Measurements from ENCODE around the gene CORO6.

Gene CORO6

DNA sequence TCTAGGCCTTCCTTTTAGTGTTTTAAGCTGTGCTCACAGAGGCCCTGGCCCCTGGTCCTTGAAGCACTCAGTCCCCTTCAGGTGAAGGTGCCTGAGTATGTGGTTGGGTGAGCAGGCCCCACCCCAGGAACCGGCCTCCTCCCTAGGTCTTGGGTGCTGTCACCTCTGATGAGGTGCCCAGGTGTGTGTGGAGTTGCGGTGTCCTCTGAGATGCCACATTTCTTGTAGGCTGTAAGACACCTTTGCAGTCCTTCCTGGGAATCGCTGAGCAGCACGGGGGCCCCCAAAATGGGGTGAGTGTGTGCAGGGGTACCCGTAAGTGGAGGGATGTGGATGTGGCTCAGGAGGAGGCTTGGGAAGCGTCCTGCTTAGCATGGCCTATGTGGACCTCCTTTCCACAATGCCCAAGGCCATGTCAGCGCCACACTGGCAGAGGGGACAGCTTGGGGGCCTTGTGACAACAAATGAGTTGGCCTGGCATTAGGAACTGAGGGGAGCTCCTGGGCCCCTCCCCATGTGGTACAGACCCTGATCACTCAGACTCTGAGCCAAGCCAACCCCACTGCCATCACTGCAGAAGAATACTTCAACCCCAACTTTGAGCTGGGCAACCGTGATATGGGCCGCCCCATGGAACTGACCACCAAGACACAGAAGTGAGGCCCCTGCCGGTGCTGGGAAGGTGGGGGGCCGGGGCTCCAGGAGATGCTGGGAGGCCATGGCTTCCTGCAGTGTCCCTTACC lies 11.2 kb downstream of the CORO6 start:
- Histone ChIP-seq H3K9me3 (ENCODE audit: control insufficient read depth, insufficient read depth, low read length) (no peaks in the 10 kb centered on the region), H3K4me3 (ENCODE audit: low read depth, low read length) (no peak overlapping the region), H3K9ac (ENCODE audit: low read depth, low read length) (no peak overlapping the region), H3K4me1 (ENCODE audit: control insufficient read depth, insufficient read depth, low read length) (peaks cover 4% of the 10 kb centered on the region), H3K36me3 (ENCODE audit: control insufficient read depth, insufficient read depth, low read length) (peaks cover 2% of the 10 kb centered on the region), H3K27me3 (ENCODE audit: control insufficient read depth, insufficient read depth, low read length) (peaks cover 34% of the 10 kb centered on the region)

DNA sequence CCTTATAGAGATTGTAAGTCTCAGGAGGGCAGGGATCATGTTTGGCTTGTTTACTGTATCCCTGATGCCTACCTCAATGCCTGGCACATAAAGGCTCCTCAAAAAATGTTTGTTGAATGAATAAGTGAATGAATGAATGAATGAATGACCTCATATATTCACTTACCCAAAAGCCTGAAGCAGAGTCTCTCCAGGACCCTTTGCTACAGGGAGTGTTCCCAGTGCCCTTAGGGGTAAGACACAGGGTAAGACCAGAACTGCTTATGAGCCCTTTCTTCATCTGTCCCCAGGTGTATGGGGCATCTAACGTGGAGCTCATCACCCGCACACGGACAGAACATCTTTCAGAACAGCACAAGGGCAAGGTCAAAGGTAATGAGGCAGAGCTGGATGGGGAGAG lies 12.3 kb downstream of the CORO6 start:
- H3K4me1 ChIP-seq (ENCODE audit: control insufficient read depth, insufficient read depth, low read length) = peaks cover 4% of the 10 kb centered on the region
- no peak overlapping the region for H3K9ac ChIP-seq (ENCODE audit: low read depth, low read length)
- H3K4me3 ChIP-seq (ENCODE audit: low read depth, low read length) = no peak overlapping the region
- H3K27me3 ChIP-seq (ENCODE audit: control insufficient read depth, insufficient read depth, low read length) = peaks cover 26% of the 10 kb centered on the region
- H3K9me3 ChIP-seq (ENCODE audit: control insufficient read depth, insufficient read depth, low read length) = no peaks in the 10 kb centered on the region
- H3K36me3 ChIP-seq (ENCODE audit: control insufficient read depth, insufficient read depth, low read length) = peaks cover 2% of the 10 kb centered on the region

DNA sequence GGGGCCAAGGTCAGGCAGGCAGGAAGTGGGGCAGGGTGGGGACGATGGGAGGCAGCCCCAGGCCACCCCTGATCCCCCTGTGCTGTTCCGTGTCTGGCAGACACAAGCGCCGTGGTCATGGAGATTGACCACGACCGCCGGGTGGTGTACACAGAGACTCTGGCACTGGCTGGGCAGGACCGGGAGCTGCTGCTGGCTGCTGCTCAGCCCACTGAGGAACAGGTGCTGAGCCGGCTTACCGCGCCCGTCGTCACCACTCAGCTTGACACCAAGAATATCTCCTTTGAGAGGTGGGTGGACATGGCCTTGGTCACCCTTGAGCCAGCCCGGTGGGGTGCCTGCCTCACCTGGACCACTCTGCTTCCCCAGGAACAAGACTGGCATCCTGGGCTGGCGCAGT lies 13.7 kb downstream of the CORO6 start:
- Histone ChIP-seq H3K4me3 (ENCODE audit: low read depth, low read length) (no peak overlapping the region), H3K4me1 (ENCODE audit: control insufficient read depth, insufficient read depth, low read length) (no peaks in the 10 kb centered on the region), H3K9me3 (ENCODE audit: control insufficient read depth, insufficient read depth, low read length) (no peaks in the 10 kb centered on the region), H3K9ac (ENCODE audit: low read depth, low read length) (no peak overlapping the region), H3K36me3 (ENCODE audit: control insufficient read depth, insufficient read depth, low read length) (peaks cover 2% of the 10 kb centered on the region), H3K27me3 (ENCODE audit: control insufficient read depth, insufficient read depth, low read length) (peaks cover 12% of the 10 kb centered on the region)

DNA sequence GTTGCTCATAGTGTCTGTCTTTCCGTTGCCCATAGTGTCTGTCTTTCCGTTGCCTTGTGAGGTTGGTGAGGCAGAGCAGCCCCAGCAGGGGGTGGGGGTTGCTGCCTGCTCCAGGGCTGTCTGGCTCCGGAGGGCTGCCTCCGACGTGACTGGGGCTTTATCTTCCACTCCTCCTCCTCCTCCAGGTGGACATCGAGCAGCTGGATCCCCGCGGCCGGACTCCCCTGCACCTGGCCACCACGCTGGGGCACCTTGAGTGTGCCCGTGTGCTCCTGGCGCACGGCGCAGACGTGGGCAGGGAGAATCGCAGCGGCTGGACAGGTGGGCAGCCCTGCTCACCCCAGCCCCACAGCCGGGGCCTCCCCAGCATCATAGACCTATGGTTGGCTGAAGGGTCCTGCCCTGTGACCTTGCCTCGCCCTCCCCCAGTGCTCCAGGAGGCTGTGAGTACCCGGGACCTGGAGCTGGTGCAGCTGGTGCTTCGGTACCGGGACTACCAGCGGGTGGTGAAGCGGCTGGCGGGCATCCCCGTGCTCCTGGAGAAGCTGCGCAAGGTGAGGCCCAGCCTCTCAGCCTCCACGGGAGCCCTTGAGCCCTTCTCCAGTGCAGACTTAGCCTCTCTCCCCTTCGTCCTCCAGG lies 15.0 kb downstream of the CORO6 start:
- peaks cover 4% of the 10 kb centered on the region for H3K27me3 ChIP-seq (ENCODE audit: control insufficient read depth, insufficient read depth, low read length)
- no peak overlapping the region for H3K4me3 ChIP-seq (ENCODE audit: low read depth, low read length)
- no peaks in the 10 kb centered on the region for H3K9me3 ChIP-seq (ENCODE audit: control insufficient read depth, insufficient read depth, low read length)
- H3K36me3 ChIP-seq (ENCODE audit: control insufficient read depth, insufficient read depth, low read length) = peaks cover 1% of the 10 kb centered on the region
- no peaks in the 10 kb centered on the region for H3K4me1 ChIP-seq (ENCODE audit: control insufficient read depth, insufficient read depth, low read length)
- no peak overlapping the region for H3K9ac ChIP-seq (ENCODE audit: low read depth, low read length)

DNA sequence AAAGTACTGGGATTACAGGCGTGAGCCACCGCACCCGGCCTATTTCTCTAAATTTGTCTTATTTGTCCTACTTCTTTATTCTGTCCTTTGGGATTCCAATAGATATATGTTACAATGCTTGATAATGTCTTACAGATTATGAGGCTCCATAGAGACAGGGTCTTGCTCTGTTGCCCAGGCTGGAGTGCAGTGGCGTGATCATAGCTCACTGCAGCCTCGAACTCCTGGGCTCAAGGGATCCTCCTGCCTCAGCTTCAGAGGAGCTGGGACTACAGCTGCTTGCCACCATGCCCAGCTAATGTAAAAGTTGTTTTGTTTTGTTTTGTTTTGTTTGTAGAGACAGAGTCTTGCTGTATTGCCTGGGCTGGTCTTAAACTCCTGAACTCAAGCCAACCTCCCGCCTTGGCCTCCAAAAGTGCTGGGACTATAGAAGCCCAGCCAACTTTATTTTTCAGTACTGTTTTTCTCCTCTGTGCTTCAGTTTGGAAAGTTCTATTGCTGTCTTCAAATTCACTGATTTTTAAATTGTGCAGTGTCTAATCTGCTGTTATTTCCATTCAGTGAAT lies 19.5 kb downstream of the CORO6 start:
- H3K9me3 ChIP-seq (ENCODE audit: control insufficient read depth, insufficient read depth, low read length) = no peaks in the 10 kb centered on the region
- H3K4me3 ChIP-seq (ENCODE audit: low read depth, low read length) = no peak overlapping the region

DNA sequence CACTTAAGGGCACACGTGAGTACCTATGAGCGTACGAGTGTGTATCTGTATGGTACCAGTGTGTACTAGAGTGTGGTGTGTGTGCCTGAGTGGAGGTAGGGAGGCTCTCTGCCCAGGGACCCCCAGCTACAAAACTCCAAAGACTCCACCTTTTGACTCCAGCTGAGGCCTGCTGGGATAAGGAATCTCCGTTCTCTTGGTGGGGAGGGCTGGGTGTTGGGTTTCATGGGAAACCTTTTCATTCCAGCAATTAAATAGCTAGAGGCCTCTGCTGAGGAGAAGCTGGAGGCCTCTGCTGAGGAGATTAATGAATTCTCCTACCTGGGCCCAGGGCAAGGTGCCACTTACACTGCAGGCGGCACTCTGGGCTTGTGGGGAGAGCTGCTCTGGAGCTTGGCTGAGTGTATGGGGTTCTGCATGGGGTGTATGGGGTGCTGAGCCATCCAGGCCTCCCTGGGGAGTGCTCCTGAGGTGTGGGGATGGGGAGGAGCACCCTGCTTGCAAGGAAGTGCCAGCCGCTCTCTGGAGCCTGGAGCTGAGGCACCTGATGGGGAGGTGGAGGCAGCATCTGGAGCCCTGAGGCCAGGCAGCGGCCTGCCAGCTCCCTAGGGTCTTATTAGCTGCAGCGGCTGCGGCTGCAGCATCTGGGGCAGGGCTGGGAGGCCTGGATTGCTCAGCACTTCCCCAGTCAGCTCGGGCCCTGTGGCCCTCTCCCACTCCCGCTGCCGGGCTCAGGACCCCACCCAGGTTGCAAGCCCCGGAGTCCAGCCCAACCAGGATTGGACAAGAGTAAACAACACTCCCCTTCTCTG lies 25.1 kb downstream of the CORO6 start:
- Histone ChIP-seq H3K4me1 (ENCODE audit: control insufficient read depth, insufficient read depth, low read length) (peaks cover 6% of the 10 kb centered on the region), H3K9ac (ENCODE audit: low read depth, low read length) (no peak overlapping the region), H3K27me3 (ENCODE audit: control insufficient read depth, insufficient read depth, low read length) (no peaks in the 10 kb centered on the region), H3K4me3 (ENCODE audit: low read depth, low read length) (no peak overlapping the region), H3K36me3 (ENCODE audit: control insufficient read depth, insufficient read depth, low read length) (no peaks in the 10 kb centered on the region), H3K9me3 (ENCODE audit: control insufficient read depth, insufficient read depth, low read length) (no peaks in the 10 kb centered on the region)

More for the DNA sequence above, 19.5 kb downstream of the CORO6 start:
- Histone ChIP-seq H3K9ac (ENCODE audit: low read depth, low read length) (no peak overlapping the region), H3K27me3 (ENCODE audit: control insufficient read depth, insufficient read depth, low read length) (no peaks in the 10 kb centered on the region), H3K36me3 (ENCODE audit: control insufficient read depth, insufficient read depth, low read length) (no peaks in the 10 kb centered on the region), H3K4me1 (ENCODE audit: control insufficient read depth, insufficient read depth, low read length) (no peaks in the 10 kb centered on the region)

DNA sequence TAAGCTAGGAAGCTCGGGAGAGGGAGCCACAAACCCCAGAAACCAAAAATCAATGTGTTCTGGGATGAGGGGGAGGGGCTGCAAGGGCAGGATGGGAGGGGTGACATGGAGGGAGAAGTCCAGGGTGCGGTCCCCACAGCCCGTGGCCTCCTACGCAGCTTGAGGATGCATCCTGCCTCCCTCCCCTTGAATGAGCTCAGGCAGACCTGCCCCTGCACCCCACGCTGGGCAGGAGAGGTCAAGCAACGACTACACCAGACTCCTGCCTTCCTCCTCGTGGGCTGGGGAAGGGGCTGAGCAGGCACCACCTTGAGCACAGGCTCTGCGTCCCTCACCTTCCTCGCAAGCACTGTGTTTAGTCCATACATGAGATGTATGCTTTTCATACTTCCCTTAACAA lies 25.9 kb downstream of the CORO6 start:
- H3K4me3 ChIP-seq (ENCODE audit: low read depth, low read length) = no peak overlapping the region
- no peaks in the 10 kb centered on the region for H3K36me3 ChIP-seq (ENCODE audit: control insufficient read depth, insufficient read depth, low read length)
- H3K9ac ChIP-seq (ENCODE audit: low read depth, low read length) = no peak overlapping the region
- peaks cover 6% of the 10 kb centered on the region for H3K4me1 ChIP-seq (ENCODE audit: control insufficient read depth, insufficient read depth, low read length)
- no peaks in the 10 kb centered on the region for H3K9me3 ChIP-seq (ENCODE audit: control insufficient read depth, insufficient read depth, low read length)
- no peaks in the 10 kb centered on the region for H3K27me3 ChIP-seq (ENCODE audit: control insufficient read depth, insufficient read depth, low read length)

DNA sequence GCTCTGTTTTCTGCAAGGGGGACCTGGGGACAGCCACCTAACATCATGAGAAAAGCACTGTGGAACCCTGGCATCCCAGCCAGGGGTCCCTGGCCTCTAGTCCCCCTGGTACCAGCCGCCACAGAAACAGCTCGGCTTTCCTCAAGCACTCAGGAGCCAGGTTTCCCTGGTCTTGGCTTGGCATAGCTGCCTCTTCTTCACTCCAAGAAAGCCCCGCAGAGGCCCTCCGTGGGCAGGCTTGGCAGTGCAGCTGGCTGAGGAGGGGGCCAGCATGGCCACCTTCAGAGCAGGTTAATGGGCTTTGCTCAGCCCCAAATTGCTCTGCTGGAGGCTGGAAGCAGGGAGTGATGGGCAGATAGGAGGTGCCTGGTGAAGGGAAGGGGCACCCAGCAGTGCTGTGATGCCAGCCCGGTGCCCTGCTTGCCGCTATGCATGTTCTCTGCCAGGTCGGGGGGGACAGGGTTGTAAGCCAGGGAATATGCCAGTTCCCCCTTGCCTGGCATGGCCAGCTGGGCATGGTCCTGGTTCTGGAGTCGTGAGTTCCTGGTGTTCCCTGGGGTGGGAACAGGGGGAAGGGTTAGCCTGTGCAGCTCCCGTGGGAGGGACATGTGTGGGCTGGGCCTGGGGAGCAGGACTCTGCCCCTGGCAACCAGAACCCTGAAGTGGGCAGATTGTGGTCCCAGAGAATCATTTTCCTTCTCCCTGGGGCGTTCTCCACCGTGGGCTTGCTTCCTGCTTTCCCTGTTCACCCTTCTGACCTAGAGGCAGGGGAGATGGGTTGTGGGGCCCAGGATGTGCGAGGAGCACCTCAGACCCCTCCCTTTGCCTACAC lies 26.6 kb downstream of the CORO6 start:
- Histone ChIP-seq H3K27me3 (ENCODE audit: control insufficient read depth, insufficient read depth, low read length) (no peaks in the 10 kb centered on the region), H3K36me3 (ENCODE audit: control insufficient read depth, insufficient read depth, low read length) (no peaks in the 10 kb centered on the region), H3K4me1 (ENCODE audit: control insufficient read depth, insufficient read depth, low read length) (peaks cover 6% of the 10 kb centered on the region), H3K9ac (ENCODE audit: low read depth, low read length) (no peak overlapping the region), H3K9me3 (ENCODE audit: control insufficient read depth, insufficient read depth, low read length) (no peaks in the 10 kb centered on the region), H3K4me3 (ENCODE audit: low read depth, low read length) (no peak overlapping the region)

DNA sequence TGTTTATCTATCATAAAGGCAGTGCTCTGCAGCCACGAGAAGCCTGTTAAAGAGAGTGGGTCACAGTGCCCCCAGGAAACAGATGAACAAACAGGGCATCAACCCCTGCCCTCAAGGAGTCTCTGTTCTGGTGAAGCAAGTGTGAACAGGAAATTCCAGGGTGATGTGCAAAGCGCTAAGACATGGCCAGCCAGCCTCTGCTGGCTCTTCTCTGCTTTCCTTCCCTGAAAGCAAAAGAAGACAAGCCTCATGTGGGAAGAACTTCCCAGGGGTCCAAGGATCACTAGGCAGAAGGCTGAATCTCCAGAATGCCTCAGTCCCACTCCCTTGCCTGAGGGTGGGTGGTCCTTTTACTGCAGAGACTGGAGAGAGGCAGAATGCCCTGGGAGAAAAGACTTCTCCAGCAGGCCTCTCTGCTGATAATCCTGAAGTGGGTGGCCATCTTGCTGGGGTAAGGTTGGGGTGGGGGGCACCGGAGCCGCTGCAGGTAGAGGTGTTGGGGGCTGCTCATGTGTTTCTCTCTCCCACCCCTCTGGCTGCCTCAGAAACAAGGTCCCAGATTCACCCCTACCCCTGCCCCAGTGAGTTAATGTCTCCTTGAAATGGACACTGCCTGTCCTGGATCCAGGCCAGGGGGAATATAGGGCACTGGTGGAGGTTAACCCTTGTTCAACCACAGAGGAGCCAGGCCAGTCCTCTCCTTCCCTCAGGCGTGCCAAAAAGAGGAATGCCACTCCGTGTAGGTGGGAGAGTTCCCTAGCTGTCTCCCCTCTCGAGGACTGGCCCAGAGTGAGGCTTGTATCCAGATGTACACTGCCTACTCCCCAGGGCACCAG lies 27.4 kb downstream of the CORO6 start:
- no peaks in the 10 kb centered on the region for H3K9me3 ChIP-seq (ENCODE audit: control insufficient read depth, insufficient read depth, low read length)
- peaks cover 6% of the 10 kb centered on the region for H3K4me1 ChIP-seq (ENCODE audit: control insufficient read depth, insufficient read depth, low read length)
- H3K4me3 ChIP-seq (ENCODE audit: low read depth, low read length) = no peak overlapping the region
- no peaks in the 10 kb centered on the region for H3K36me3 ChIP-seq (ENCODE audit: control insufficient read depth, insufficient read depth, low read length)
- peaks cover 4% of the 10 kb centered on the region for H3K27me3 ChIP-seq (ENCODE audit: control insufficient read depth, insufficient read depth, low read length)
- no peak overlapping the region for H3K9ac ChIP-seq (ENCODE audit: low read depth, low read length)

DNA sequence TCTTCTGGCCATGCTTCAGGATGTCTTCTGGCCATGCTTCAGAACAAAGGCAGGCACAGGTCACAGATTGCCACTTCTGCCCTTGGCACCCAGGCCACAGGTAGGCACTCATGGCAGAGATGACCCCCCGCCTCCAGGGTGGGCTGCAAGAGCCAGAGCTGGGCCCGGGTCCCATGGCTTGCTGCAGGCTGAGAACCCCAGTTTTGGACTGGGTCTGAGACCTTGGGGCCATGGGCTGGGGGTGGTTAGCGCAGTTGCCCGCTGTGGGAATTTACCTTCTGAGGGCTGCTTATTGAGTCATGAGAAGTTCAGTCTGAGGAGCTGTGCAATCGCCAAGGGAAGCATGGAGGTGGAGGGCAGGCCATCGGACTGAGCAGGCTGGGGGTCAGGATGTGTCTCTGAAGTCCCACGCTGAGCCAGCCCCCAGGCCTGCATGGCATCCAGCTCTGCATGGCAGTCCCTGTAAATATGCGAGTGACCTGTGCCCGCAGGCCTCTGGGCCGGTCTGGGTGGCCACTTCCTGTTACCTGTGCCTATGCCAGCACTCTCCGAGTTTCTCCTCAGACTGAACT lies 28.1 kb downstream of the CORO6 start:
- no peaks in the 10 kb centered on the region for H3K36me3 ChIP-seq (ENCODE audit: control insufficient read depth, insufficient read depth, low read length)
- H3K9me3 ChIP-seq (ENCODE audit: control insufficient read depth, insufficient read depth, low read length) = no peaks in the 10 kb centered on the region
- peaks cover 10% of the 10 kb centered on the region for H3K27me3 ChIP-seq (ENCODE audit: control insufficient read depth, insufficient read depth, low read length)
- peaks cover 11% of the 10 kb centered on the region for H3K4me1 ChIP-seq (ENCODE audit: control insufficient read depth, insufficient read depth, low read length)
- no peak overlapping the region for H3K9ac ChIP-seq (ENCODE audit: low read depth, low read length)
- H3K4me3 ChIP-seq (ENCODE audit: low read depth, low read length) = peak overlapping the region; percentile 65

Data from iPS-15b (cell line).